OCI-LY3 (cell line): ENCODE data around the gene RPS6KL1.

ENCODE experiments used
- H2AFZ ChIP-seq: fragments of 200-600, 300-600 bp; shearing (Covaris generic); 2 replicates; pipeline ENCODE4 v1.6.0; 2014; ENCODE audit warnings: antibody characterized with exemption, low read depth, low read length
- H3K27ac ChIP-seq: fragments of 200-600, 300-600 bp; sonication (generic); 2 replicates; pipeline ENCODE4 v1.5.1; 2014; ENCODE audit warnings: mild to moderate bottlenecking, low read length, moderate library complexity, mixed read lengths
- H3K27me3 ChIP-seq: fragments of 200-600, 300-600 bp; sonication (generic); 2 replicates; pipeline ENCODE4 v1.6.1; 2014; ENCODE audit warnings: low read depth, low read length, mixed read lengths
- H3K36me3 ChIP-seq: fragments of 200-600, 300-600 bp; sonication (generic); replicated peaks from 2 replicates; pipeline ENCODE3; 2014; ENCODE audit warnings: low read depth, low read length, mixed read lengths
- H3K4me1 ChIP-seq: fragments of 300-600, 200-600 bp; sonication (generic); 2 replicates; pipeline ENCODE4 v1.6.1; 2014; ENCODE audit warnings: low read length, mixed read lengths
- H3K4me2 ChIP-seq: fragments of 200-600, 300-600 bp; sonication (generic); 2 replicates; pipeline ENCODE4 v1.6.1; 2014; ENCODE audit warnings: low read length, mixed read lengths
- H3K4me3 ChIP-seq: fragments of 300-600, 200-600 bp; sonication (generic); 2 replicates; pipeline ENCODE4 v1.5.1; 2014; ENCODE audit warnings: antibody characterized with exemption, mild to moderate bottlenecking, low read length, moderate library complexity
- H3K79me2 ChIP-seq: fragments of 300-600, 200-600 bp; shearing (Covaris generic); 2 replicates; pipeline ENCODE4 v1.6.1; 2014; ENCODE audit warnings: mild to moderate bottlenecking, low read length, mixed read lengths
- H3K9ac ChIP-seq: fragments of 300-600, 200-600 bp; shearing (Covaris generic); 2 replicates; pipeline ENCODE4 v1.6.0; 2014; ENCODE audit warnings: mild to moderate bottlenecking, low read length, moderate library complexity
- H3K9me3 ChIP-seq: fragments of 200-600, 300-600 bp; shearing (Covaris generic); 2 replicates; pipeline ENCODE4 v1.6.1; 2014; ENCODE audit warnings: low read length, mixed read lengths; ENCODE audit not compliant: insufficient read depth
- H4K20me1 ChIP-seq: fragments of 200-600, 300-600 bp; sonication (generic); 2 replicates; pipeline ENCODE4 v1.6.1; 2016; ENCODE audit warnings: low read length, mixed read lengths; ENCODE audit not compliant: insufficient read depth
- CTCF ChIP-seq: fragments of 200-600, 300-600 bp; sonication (generic); IDR thresholded peaks from 2 replicates; pipeline ENCODE4 v1.5.1; 2014; ENCODE audit warnings: antibody characterized with exemption, low read length, low read depth
- EZH2phosphoT487 ChIP-seq: fragments of 200-600 bp; shearing (Covaris generic); IDR thresholded peaks from 2 replicates; pipeline ENCODE4 v1.6.1; 2018; ENCODE audit warnings: antibody characterized with exemption, mixed run types, low read depth

RPS6KL1 gene

GRCh38 chr14:74948228-74949175 lies 25.4 kb upstream of the RPS6KL1 start:
- peaks cover 14% of the 10 kb centered on the region for H3K4me1 ChIP-seq
- H3K27me3 ChIP-seq, result no peaks in the 10 kb centered on the region
- H3K36me3 ChIP-seq, result no peaks in the 10 kb centered on the region
- H3K79me2 ChIP-seq, result no peaks in the 10 kb centered on the region
- no peak overlapping the region for H3K9ac ChIP-seq
- H3K4me2 ChIP-seq, result no peak overlapping the region
- no peaks in the 10 kb centered on the region for H3K9me3 ChIP-seq
- no peak overlapping the region for H2AFZ ChIP-seq
- no peak overlapping the region for H3K4me3 ChIP-seq
- TF ChIP-seq CTCF (no peak), EZH2phosphoT487 (no peak)
- H4K20me1 ChIP-seq, result no peaks in the 10 kb centered on the region
- H3K27ac ChIP-seq, result no peak overlapping the region

- Histone ChIP-seq H3K4me3 (no peak overlapping the region), H4K20me1 (no peaks in the 10 kb centered on the region), H3K4me1 (peaks cover 23% of the 10 kb centered on the region), H2AFZ (no peak overlapping the region), H3K27ac (no peak overlapping the region), H3K9ac (no peak overlapping the region), H3K4me2 (no peak overlapping the region), H3K27me3 (no peaks in the 10 kb centered on the region), H3K9me3 (no peaks in the 10 kb centered on the region), H3K79me2 (no peaks in the 10 kb centered on the region), H3K36me3 (no peaks in the 10 kb centered on the region)
- TF ChIP-seq CTCF (no peak), EZH2phosphoT487 (no peak)
Measured at GRCh38 chr14:74947353-74948227, 24.5 kb upstream of the RPS6KL1 start.

- Histone ChIP-seq H3K4me2 (peak overlapping the region; percentile 73; the same call in 1 of the 2 replicates), H3K4me1 (peaks cover 32% of the 10 kb centered on the region), H2AFZ (no peak overlapping the region), H3K9ac (no peak overlapping the region), H3K36me3 (no peaks in the 10 kb centered on the region), H4K20me1 (no peaks in the 10 kb centered on the region), H3K9me3 (no peaks in the 10 kb centered on the region), H3K4me3 (no peak overlapping the region), H3K79me2 (no peaks in the 10 kb centered on the region), H3K27ac (no peak overlapping the region), H3K27me3 (no peaks in the 10 kb centered on the region)
- no peak for TF ChIP-seq EZH2phosphoT487
- no peak for TF ChIP-seq CTCF
Measured at GRCh38 chr14:74946659-74947281, 23.7 kb upstream of the RPS6KL1 start.
